ENCODE measurements around the gene GALNT18. TPM values are rescaled to one million over a fixed set of nuclear protein-coding genes. Genes with fewer than 3 reads are reported as not detected.

Gene GALNT18
- 10 to 100 TPM in 1 of 3 donors, 1 to 10 TPM in 2; 9.4 to 16.5 (median 9.6) TPM for polyA plus RNA-seq

GRCh38 chr11:11621573-11622339 is at the start of gene GALNT18:
TSS of gene GALNT18 (minus strand) at chr11:11622005.
- H3K27ac ChIP-seq (ENCODE audit: low read depth, low read length) = no peak within 1 kb of the TSS
- 0% methylated on average over 62 to 71 of the region's 71 CpGs for WGBS, 3 donors

DNA sequence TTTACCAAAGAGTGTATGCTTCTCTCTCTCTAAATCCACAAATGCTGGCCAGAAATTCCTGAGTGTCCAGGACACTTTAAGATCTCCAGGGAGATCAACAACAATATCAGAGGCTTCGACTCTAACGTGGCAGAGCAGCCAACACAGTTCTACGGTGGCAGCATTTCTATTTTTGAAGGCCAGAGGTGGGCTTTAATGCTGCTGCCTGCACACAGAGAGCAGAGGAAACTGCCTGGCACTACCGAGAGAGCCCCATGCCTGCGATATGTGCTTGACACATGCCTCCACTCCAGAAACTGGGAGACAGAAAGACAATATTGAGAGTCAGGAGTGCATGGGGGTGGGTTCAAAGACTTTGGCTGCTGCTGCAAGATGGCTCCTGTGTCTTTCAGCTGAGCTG is 48.8 kb upstream of the GALNT18 start:
- no peak overlapping the region for H3K27ac ChIP-seq (ENCODE audit: low read depth, low read length)
- WGBS, 3 donors = 51 to 79% (median 67%) methylated on average over 5 of the region's 5 CpGs

DNA sequence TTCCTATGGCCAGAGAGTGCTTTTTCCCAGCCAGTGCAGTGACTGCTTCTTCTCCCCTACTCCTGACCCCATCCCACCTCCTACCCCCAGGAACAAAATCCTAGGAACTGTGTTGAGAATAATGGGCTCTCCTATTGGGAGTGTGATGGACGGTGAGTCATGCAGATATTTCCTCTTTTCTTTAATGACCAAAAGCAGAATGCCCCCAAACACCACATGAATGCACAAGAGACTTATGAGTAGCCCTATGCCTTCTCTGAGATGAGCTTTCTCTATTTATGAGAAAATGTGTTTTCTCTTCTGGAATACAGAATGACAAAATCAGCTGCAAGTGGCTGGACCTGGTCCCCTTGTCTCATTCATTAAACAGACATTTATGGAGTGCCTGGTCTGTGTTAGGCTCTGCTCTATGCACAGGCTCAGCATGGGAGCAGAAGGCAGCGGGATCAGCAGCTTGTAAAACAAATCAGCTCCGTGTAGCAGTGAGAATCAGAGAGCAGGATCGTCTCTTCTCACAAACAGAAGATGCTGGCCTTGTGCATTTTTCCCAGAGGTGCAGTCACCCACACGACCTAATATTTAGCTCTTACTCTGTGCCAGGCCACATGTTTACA is 47.5 kb upstream of the GALNT18 start:
- no peak overlapping the region for H3K27ac ChIP-seq (ENCODE audit: low read depth, low read length)
- 44 to 58% (median 52%) methylated on average over 5 of the region's 5 CpGs for WGBS, 3 donors

DNA sequence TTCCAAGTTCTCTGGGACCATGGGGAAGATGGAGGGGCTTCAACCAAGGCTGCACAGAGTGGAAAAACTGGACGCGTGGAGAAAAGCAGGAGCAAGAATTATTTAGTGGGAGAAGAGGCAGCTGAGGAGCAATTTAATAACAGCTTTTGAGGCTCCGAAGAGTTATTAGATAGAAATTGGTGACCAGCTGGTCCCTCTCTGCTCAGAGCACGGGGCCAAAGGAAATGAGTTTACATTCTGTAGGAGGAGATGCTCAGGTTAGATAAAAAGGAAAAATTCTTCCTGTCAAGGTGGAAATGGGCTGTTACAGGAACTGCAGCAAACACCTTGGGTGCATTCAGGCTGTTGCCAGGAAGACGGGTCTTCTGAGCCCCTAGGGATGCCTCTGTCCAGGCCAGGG is 47.0 kb upstream of the GALNT18 start:
- WGBS, 3 donors = 49 to 60% (median 57%) methylated on average over 5 of the region's 5 CpGs
- H3K27ac ChIP-seq (ENCODE audit: low read depth, low read length) = no peak overlapping the region

DNA sequence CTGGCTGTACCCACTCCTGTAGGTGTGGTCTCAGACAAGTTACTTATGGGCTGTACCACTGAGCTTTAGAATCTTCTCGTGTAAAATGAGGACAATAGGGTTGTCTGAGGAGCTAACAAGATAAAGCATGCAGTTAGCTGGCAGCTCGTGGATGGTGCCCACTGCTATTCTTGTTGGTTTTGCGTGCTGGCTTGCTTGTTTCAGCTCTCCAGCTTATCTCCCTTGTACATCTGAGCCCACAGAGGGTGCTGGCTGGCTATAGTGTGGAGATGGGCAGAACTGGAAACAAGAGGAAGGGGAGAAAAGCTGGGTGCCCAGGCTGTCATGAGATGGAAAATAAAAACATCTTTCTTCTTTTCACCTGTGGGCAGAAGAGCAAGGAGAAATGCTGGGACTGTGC is 46.5 kb upstream of the GALNT18 start:
- whole genome bisulfite sequencing, 3 donors = 53 to 59% (median 54%) methylated on average over 3 of the region's 3 CpGs

GRCh38 chr11:11667056-11667455 is 45.3 kb upstream of the GALNT18 start:
- H3K27ac ChIP-seq (ENCODE audit: low read depth, low read length) = no peak overlapping the region
- 79 to 91% (median 89%) methylated on average over 3 of the region's 3 CpGs for WGBS, 3 donors

More for the DNA sequence above, 46.5 kb upstream of the GALNT18 start:
- H3K27ac ChIP-seq (ENCODE audit: low read depth, low read length) = no peak overlapping the region

DNA sequence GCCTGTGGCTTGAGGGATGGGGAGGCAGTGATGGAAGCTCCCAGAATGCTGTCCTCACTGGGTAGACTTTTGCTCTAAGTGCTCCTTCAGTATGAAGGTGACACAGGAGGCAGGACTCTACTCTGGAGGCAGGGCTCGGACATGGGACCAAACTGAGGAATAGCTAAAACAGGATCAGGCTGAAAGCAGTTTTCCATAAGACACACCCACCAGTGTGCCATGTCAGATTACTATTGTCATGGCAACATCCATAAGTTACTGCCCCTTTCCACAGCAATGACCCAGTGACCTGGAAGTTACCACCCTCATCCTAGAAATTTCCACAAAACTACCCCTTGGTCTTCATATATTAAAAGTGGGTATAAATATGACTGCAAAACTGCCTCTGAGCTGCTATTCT is 43.6 kb upstream of the GALNT18 start:
- H3K27ac ChIP-seq (ENCODE audit: low read depth, low read length) = no peak overlapping the region
- 58 to 98% (median 73%) methylated on average over 1 of the region's 1 CpG for WGBS, 3 donors

DNA sequence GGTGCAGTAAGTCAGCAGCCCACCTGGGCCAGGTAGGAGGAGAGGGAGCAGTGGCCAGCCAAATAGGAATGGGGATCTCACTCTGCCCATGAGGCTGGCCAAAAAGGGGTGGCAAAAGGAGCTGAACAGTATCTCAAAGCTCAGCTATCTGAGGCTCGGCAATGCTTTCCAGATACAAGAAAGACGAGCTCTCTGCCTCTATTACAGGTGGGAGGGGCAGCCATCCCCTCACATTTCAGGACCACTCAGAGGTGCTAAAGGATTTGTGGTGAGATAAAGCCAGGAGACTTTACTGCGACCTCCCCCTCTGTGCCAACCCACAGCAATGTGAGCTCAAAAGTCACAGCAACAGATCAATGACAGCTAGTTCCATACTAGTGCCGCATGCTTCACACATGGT is 42.1 kb upstream of the GALNT18 start:
- H3K27ac ChIP-seq (ENCODE audit: low read depth, low read length) = no peak overlapping the region
- WGBS, 3 donors = 63 to 80% (median 73%) methylated on average over 4 of the region's 4 CpGs

DNA sequence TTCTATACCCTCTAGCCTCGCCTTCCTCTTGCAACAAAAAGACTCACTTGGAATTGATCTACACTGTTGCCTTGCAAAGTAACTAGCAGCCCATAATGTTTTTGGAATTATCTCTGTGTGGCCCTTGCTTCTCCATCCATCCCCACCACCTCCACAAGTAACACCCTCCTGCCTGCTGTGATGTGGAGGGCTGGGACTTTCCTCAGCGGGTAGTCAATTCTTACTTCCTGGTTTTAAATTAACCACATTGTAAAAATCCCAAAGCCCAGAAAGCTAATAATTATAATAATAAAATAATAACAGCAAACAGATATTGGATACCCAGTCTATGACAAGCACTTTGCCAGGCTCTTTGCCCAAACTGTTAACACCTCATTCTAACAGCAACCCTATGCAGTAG is 40.8 kb upstream of the GALNT18 start:
- 87 to 89% (median 88%) methylated on average over 2 of the region's 2 CpGs for WGBS, 3 donors
- no peak overlapping the region for H3K27ac ChIP-seq (ENCODE audit: low read depth, low read length)

- no peak overlapping the region for H3K27ac ChIP-seq (ENCODE audit: low read depth, low read length)
- WGBS, 3 donors = 84 to 91% (median 90%) methylated on average over 9 of the region's 9 CpGs
Observed at GRCh38 chr11:11661326-11662040, 39.7 kb upstream of the GALNT18 start.

DNA sequence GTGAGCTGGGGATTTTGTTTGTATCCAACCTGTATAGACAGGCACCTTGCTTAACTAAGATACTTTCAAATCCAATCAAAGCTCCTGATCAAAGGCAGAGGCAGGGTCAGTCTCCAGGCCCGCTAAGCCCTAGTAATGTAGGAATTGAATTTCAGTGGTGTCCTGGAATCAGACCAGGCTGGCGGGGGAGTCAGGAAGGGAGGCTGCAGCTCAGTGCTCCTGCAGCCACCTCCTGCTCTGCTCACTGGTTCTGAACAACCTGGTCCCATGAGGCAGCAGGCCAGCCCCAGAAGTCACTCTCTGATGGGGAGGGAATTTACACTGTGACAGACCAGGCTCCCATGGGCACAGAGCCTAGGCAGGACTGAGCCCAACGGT is 38.5 kb upstream of the GALNT18 start:
- WGBS, 3 donors = 81 to 84% (median 83%) methylated on average over 3 of the region's 3 CpGs
- H3K27ac ChIP-seq (ENCODE audit: low read depth, low read length) = no peak overlapping the region

GRCh38 chr11:11659567-11660362 is 38.0 kb upstream of the GALNT18 start:
- H3K27ac ChIP-seq (ENCODE audit: low read depth, low read length) = no peak overlapping the region
- WGBS, 3 donors = 82 to 89% (median 84%) methylated on average over 3 of the region's 3 CpGs

- 39 to 64% (median 47%) methylated on average over 6 of the region's 6 CpGs for WGBS, 3 donors
- H3K27ac ChIP-seq (ENCODE audit: low read depth, low read length) = no peak overlapping the region
Observed at GRCh38 chr11:11657218-11657955, 35.6 kb upstream of the GALNT18 start.

GRCh38 chr11:11641581-11641980 is 19.8 kb upstream of the GALNT18 start:
- 30 to 84% (median 44%) methylated on average over 1 of the region's 1 CpG for WGBS, 3 donors
- no peak overlapping the region for H3K27ac ChIP-seq (ENCODE audit: low read depth, low read length)

DNA sequence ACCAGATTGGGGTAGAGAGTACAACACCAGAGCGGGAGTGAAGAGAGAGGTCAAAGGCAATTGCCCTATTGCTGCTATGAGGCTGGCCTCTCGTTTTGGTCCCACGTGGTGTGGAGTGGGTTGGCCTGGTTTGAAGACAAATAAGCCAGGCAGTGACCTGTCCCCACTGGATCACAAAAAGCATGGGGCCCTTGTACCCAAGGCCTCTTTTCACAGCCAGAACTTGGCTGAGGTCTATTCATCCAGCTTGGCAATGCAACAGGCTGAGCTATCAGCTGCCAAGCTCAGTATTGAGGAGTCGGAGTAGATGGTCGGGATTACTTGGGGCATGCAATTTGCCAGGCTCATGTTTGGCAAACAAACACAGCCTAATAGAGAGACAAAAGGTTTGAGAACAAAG is 19.2 kb upstream of the GALNT18 start:
- 71 to 86% (median 80%) methylated on average over 5 of the region's 5 CpGs for WGBS, 3 donors
- H3K27ac ChIP-seq (ENCODE audit: low read depth, low read length) = no peak overlapping the region

DNA sequence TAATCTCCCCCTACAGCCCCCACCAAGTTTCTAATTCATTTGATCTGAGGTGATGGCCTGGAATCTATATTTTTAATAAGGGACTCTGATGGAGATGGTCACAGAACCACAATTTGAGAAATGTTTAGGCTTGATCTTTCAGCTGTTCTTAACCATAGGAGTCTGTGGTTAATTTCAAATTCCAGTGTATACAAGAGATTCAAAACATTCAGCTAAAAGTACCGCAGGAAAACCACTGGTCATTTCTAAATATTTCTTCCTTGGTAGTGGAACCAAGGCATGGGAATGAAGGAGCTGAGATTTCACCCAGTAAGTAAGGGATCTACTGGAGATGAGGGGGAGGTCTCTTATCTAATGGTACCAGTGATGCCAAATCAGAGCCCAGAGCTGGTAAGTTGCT is 18.3 kb upstream of the GALNT18 start:
- H3K27ac ChIP-seq (ENCODE audit: low read depth, low read length) = no peak overlapping the region
- 93 to 96% (median 94%) methylated on average over 1 of the region's 1 CpG for WGBS, 3 donors

DNA sequence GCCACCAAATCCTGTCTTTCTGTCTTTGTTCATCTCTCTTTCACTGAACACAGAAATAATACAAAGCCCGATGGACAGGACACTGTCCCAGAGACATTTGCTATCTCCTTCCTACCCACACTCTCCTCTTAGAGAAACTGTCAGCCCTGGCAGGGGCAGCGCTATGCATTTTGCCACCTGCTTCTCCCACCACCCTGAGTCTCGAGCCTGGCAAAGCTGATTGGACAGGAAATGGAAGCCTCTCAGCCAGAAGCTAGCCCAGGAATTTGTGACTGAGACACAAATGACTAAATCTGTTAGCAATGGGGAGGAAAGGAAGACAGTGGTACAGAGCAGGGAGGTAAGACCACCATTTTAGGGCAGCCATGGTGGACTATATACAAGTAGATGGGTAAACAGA is 14.9 kb upstream of the GALNT18 start:
- 57 to 65% (median 62%) methylated on average over 3 of the region's 3 CpGs for WGBS, 3 donors
- no peak overlapping the region for H3K27ac ChIP-seq (ENCODE audit: low read depth, low read length)

DNA sequence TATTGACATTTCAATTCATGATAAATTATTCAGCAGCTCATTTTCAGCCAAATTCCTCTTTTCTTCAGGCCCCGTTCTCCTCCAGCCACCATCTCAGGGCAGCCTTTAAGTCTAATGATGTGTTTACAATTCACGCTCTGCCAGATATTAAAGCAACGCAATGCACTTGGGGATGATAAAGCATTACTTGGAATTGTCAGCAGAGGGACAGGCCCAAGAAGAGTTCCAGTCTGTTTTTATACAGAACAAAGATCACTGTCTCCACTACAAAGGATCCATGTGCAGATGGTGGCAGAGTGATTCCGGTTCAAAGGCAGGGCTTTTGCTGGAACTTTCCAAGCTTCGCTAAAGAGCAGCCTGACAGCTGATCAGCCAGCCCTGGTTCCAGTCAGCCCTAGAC is 13.6 kb upstream of the GALNT18 start:
- 63 to 69% (median 64%) methylated on average over 5 of the region's 5 CpGs for WGBS, 3 donors
- H3K27ac ChIP-seq (ENCODE audit: low read depth, low read length) = no peak overlapping the region

Data from adipose tissue (tissue), 3 donors.